Measurements from ENCODE around the gene FBXL4.

Gene FBXL4

DNA sequence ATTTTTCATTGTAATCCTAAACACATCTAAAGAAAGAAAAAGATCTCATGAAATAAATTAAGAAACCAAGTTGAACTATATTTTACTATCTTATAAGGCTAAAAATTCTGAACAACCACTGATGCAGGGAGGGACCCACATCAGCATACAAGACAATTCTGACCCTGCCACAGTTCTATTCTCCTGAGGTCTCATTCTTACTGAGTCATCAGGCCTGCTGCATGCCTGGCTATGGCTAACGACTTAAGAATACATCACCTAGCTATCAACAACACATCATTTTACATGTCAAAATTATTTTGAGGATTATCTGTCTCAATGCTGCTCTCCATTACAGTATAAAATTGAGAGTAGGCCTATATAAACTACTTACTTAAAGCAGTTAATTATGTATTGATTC lies 52.9 kb downstream of the FBXL4 start:
- in situ Hi-C loops (cut with HindIII; ENCODE audit: low sequenced_read_pairs): no loop called here

DNA sequence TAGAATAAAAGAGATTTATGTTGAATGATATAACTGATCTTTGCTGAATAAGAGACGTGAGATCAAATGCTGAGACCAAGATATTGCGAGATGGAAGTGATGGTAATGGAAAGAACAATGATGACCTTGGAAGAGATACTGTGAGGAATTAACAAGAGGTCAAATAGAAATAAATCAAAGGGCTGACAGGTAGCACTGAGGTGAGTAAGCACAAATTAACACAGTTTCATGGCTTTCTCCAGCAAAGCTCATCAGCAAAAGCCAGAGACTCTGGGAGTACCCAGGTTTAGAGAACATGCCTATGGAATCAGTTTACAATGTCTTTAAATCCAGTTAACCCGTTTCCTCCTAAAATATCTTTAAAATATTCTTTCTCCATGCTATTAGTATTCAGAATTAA lies 60.1 kb downstream of the FBXL4 start:
- in situ Hi-C loops (cut with HindIII; ENCODE audit: low sequenced_read_pairs): no loop called here

DNA sequence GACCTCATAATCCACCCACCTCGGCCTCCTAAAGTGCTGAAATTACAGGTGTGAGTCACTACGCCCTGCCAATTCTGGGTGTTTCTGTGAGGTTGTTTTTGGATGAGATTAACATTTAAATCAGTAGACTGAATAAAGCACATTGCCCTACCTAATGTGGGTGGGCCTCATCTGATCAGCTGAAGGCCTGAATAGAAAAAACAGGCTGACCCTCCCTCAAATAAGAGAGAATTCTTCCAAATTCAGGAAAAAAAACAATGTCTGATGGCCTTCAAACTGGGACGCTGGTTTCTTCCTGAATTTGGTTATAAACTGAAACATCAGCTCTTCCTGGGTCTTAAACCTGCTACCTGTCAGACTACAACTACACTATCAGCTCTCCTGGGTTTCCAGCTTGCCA lies 62.4 kb downstream of the FBXL4 start:
- in situ Hi-C loops (cut with HindIII; ENCODE audit: low sequenced_read_pairs): no loop called here

DNA sequence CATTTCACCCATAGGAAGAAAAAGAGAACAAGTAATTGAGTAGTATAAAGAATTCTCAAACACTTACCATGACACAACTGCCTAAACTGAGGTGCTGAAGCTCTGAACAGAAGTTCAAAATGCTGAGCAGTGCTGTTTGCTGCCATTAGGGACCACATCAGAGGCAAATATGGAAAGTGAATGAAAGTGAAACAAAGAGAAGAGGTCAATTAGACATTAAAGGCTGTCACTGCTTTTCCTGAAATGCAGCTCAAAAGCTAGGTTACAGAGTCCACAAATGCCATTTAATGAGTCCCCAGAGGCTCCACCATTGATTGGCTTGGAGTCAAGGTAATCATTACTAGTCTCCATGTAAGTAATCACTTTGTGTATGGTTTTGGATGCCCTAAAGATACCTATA lies 67.3 kb downstream of the FBXL4 start:
- in situ Hi-C loops (cut with HindIII; ENCODE audit: low sequenced_read_pairs): no loop called here

DNA sequence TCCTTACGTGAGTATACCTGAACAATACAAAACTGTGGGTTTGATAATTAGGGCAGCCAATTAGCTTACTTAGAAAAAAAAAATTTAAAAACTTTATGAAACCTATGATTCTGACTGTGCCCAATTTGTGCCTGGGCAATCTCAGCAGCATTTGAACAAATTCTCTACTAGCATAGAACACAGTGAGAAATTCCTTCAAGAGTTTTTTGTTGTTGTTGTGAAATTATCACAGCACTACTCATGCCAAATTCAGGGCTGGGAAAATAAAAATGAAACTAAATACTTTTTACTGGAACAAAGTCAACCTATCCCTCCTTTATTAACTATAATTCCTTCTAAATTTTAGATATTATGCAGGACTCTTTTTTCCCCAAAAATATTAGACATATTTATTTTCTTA lies 70.5 kb downstream of the FBXL4 start:
- in situ Hi-C loops (cut with HindIII; ENCODE audit: low sequenced_read_pairs): no loop called here

DNA sequence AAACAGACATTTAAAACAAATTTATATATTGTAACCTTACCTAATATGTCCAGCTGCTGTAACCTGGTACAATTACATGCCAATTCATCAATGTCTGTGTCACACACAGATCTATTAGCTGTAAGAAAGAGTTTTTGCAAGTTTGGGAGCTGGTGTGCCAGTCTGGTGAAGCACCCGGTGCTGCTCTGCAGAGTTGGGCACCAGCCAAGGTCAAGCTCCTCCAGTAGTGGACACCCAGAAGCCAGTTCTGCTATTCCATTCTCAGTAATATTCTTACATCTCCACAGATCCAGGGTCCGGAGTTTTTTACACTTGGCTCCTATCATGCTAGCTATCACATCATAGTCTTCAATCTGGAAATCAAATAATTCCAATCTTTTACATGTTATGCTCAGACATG lies 72.4 kb downstream of the FBXL4 start:
- in situ Hi-C loops (cut with HindIII; ENCODE audit: low sequenced_read_pairs): no loop called here

DNA sequence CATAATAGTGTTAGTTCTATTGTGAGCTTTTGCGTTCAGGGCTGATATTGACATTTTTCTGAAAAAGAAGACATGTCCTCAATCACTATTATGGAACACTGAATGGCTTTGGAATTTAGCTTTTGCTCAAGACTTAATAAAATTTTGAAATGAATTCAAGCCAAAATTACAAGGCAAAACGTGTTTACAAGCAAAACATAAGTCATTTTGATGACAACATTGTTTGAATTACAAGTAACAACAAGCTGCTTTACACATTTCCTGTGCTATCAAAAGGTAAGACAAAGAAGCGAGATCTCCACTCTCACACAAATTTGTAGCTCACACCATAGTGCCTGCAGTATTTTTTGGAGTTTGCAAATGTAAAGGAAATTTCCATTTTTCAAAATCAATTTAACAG lies 75.9 kb downstream of the FBXL4 start:
- in situ Hi-C loops (cut with HindIII; ENCODE audit: low sequenced_read_pairs): no loop called here

DNA sequence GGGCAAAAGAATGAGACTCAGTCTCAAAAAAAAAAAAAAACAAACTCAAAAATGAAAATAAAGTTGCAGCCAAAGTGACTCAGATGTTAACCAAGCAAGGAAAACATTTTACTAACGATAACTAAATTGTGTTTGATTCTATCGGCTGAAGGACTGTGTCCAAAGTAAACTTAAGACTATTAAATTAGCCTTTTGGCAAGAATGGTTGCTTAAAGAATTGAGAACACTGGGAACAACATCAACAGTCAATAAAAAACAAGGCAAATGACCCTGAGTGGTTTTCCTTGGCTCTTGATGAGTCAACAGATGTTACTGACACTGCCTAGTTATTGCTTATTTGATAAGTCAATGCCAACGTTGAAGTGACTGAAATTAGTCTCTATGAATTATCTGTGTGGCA lies 76.7 kb downstream of the FBXL4 start:
- in situ Hi-C loops (cut with HindIII; ENCODE audit: low sequenced_read_pairs): no loop called here

DNA sequence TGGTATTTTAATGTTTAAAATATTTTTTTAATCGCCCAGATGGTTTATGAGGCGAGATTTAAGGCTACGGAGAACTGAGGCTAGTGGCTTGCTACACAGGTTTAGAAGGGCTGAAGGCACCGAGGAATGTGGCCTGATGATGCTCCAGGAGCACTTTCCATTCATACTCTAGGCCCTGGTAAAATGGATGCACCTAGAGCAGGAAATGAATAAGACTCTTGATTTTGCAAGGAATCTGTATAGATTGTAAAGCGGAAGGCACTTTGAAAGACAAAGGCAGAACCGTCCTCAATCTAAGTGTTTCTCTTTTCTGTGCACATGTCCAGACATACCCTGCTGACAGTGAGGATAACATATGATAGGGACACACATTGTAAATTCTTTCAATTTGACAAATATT lies 83.2 kb downstream of the FBXL4 start:
- in situ Hi-C loops (cut with HindIII; ENCODE audit: low sequenced_read_pairs): no loop called here

DNA sequence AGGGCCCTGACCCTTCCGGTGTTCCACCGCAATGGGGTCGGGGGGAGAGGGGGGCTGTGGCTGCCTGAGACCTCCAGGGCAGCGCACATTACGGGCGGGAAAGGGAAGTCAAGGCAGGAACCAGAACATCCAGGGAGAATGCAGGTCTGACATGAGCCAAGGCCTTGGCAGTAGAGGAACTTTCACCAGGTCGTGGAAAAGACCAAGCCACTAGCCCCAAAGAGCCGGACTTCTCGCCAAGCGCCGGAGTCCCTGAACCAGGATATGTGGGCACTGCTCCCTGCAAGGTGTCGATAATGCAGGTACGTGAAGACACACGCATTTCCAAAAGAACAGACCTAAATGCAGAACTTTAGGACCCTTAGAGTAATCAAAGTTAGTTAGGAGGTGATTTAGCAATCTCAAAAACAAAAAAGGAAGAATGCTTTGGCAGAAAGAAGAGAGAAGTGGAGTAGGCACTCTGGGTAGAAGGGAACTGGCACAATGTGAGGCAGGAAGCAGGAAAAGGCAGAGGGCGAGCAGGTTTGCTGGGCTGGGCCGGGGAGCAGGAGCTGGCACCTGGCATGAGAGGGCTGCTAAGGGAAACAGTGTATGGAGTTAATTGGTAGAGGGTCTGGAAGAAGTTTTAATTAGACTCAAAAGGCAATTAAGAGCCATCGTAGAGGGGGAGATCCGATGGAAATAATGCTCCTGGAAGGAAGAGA lies 99.1 kb downstream of the FBXL4 start:
- in situ Hi-C loops (cut with HindIII; ENCODE audit: low sequenced_read_pairs): no loop called here

DNA sequence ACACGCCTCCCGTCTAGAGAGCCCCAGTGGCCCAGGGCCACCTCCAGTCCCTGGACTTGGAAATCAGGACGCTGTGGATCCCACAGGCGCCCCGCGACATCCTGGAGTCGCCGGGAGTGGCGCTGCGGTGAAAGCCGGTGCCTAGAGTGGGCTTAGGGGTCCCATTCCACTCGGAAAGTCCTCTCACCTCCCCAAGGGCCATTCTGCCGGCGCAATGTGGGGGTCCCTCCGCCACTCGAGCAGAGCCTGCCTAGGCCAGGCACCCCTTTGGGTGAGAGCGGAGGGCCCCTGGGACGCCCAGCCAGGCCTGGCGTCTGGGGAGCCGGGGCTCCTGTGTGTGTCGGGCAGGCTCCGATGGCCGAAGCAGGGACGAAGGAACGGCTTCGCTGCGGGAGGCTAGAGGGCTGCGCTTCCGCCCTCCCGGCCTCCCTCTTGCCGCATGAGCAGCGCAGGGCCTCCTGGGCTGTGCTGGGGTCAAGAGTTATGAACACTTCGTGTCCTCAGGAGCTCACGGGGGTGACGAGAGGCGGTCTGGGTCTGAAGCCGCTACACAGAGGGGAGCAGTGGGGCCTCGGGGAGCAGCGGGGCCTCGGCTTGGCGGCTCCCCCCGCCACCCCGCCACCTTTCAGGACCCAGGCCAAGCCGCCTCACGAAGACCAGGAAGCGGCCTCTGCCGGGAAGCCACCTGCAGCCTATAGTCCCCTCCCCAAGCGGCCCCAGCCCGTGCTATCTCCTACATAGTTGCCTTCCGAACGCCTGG lies 99.8 kb downstream of the FBXL4 start:
- in situ Hi-C loops (cut with HindIII; ENCODE audit: low sequenced_read_pairs): no loop called here

DNA sequence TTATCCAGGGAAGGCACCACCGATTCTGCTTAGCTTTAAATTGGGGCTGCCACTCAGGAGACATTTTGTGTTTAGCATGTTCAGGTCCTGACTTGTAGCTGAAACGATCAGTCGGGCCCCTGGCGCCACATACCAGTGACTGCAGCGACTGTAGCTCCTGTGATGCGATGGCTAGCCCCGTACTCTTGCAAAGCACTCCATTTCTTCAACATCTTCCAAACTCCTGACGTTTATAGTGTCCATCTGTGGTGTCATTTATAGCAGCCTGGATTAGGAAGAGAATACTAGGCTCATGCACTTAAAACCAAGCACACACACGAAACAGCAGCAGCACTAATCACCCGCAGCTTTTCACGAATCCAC lies 100.3 kb downstream of the FBXL4 start:
- in situ Hi-C loops (cut with HindIII; ENCODE audit: low sequenced_read_pairs): no loop called here

DNA sequence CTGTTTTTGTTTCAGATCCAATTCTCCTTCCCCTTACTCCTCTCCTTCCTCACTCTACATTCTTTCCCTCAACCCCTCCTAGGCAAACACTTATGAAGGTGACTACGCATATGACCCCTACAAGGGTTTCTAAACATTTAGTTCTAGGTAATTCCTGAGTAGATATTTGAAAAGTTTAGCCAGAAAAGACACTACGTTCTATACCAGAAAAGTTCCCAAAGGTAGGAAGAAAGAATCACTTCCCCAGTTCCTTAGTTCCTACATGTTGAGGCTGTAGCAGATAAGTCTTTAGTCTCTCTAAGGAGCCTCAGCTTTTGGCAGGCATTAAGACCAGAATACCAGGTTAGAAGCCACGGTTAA lies 101.7 kb downstream of the FBXL4 start:
- in situ Hi-C loops (cut with HindIII; ENCODE audit: low sequenced_read_pairs): no loop called here

DNA sequence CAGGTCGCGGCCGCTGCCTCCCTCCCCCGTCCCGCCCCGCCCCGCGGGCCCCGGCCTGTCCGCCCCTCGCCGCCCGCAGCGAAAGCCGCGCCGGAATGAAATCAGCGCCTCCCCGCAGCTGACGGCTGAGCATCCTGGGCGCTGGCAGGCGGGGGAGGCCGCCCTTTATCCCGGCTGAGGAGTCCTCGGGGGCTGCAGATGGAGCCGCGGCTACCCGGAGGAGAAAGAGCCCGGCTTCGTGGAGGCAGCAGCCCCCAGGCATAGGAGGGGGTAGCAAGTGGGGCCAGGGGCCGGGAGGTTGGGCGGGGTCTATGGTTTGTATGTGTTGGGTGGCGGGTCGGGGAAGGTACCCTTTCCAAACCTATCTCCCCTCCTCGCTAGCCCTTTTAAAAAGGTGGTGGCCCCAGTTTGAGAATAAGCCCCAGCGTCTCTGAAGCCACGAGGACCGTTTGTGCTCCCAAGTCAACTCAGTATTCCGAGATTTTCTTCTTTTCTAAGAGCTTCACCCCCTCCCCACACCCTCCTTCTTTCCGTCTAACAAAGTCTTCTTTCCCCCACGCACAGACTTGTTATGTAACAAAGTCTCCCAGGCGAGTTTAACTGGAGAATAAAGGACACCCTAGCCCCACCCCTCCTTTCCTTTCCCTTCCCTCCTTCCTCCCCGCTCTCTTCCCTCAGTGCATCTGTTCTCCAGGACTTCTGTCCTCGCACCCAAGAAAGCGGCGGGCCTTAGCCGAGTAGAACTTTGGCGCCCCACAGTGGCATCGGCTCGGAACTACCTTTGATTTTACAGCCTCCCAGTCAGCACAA lies 102.3 kb downstream of the FBXL4 start:
- in situ Hi-C loops (cut with HindIII; ENCODE audit: low sequenced_read_pairs): no loop called here

DNA sequence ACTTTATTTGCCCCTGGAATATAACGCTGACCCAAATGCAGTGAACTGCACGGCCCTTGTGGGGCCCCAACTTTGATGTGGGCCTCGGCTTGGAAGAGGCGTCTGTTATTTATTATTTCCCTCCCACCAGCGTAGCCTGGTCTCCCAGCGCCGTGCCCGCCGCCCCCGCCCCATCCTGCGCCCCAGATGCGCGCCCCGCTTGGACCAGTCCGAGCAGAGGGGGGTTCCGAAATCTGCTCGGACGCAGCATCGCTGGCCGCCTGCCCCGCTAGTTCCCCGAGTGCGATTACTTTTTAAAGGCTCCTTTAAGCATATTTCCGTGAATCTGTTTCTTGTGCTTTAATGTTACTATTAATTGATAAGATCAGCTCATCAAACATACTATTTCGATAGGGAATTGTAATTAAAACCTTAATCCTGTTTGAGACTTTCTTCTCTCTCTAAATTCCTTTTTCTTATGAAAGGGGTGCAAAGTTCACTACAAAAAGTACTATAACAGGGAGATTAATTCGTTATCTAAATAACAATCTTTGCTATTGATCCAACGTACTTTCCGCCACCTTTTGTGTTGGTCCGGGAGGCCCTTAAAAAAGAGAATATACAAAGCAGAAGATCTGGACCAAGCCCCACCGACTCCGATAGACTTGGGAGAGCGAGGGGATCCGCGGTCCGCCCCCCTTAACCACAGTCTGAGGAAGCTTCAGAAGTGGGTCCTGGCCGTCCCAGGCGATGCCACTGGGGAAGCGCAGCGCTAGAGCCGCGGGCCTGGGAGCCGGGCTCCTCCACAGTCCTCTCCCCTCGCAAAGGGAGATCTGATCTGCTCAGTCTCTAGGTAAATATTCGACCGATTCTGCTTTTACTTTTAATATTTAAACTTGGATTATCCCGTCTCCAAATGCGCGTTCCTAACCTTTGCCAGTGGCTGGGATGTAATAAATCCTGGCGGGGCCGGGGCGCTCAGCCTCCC lies 103.2 kb downstream of the FBXL4 start:
- in situ Hi-C loops (cut with HindIII; ENCODE audit: low sequenced_read_pairs): no loop called here

DNA sequence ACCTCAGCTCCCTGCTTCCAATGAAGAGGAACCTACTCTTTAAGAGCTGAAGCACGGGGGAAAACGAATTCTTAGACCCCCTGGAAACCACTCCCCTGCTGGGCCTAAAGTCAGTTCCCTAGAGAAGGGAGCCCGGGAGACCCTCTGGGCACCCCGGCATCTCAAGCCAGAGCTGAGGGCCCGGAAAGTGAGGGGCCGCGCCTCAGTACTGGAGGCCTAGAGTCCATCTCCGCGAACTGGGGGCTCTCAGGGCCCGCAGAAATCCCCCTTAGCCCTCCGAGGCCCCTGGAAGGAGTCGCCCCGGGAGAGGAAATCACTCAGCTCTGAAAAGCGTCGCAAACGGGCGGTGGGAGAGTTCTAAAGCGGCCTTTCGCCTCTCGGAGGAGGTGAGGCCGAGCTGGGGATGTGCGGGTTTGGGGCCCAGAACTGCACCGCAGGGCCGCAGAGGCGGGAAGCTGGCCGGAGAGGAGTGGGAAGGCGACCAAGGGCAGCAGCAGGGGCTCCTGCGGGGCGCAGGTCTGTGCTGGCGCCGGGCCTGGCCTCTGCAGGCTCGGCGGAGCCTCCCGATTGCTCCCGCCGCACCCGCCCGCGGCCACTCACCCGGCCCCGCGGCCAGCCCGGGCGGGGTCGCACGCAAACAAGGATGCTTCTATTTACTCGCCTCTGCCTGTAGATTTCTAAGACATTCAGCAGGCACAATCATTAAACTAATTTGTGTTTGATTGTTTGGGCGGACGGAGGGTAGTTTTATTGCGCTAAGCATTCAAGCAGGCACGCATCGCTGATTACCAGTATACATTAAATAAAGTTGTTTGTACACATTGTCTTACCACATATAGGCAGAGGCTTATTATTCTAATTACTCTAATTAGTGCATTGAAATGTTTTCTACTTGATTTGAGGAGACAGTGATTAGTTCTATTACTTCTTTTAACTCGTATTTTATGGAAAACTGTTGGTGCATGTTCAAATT lies 104.2 kb downstream of the FBXL4 start:
- in situ Hi-C loops (cut with HindIII; ENCODE audit: low sequenced_read_pairs): no loop called here

DNA sequence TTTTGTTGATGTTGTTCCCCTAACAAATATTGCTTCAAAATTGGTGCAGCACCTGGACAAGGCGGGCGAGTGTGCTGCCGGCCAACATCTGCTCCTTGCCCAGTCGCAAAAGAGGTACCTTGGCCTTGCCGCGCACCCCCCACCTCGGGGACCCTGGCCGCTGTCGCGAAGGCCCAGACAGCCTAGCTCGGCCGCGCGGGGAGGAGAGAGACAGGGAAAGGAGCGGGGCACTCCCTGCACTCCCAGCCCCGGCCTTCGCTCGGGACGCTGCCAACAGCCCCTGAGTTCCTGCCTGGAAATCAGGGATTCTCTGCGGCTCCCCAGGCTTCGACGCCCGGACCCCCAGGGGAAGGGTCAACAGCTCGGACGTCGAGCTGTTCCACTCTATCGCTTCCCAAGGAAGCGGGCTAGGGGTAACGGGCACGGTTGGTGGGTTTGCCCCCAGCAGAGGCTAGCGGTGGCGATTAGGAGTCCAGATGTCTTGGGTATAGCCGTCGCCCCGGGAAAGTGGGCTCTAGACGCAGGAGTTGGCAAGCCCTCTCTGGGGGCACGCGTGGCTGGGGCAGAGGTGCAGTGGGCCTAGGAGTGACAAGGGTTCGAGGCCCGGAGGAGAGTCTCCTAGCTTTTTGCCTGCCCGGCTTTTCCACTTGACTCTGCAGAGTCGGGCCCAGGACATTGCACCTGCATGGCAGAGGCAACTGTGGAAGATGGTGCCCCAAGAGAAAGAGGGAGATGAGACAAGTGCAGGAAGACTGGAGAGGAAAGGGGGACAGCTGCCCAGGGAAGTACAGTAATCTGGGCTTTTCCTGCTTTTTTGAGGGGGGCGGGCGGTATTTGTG lies 105.2 kb downstream of the FBXL4 start:
- in situ Hi-C loops (cut with HindIII; ENCODE audit: low sequenced_read_pairs): no loop called here

DNA sequence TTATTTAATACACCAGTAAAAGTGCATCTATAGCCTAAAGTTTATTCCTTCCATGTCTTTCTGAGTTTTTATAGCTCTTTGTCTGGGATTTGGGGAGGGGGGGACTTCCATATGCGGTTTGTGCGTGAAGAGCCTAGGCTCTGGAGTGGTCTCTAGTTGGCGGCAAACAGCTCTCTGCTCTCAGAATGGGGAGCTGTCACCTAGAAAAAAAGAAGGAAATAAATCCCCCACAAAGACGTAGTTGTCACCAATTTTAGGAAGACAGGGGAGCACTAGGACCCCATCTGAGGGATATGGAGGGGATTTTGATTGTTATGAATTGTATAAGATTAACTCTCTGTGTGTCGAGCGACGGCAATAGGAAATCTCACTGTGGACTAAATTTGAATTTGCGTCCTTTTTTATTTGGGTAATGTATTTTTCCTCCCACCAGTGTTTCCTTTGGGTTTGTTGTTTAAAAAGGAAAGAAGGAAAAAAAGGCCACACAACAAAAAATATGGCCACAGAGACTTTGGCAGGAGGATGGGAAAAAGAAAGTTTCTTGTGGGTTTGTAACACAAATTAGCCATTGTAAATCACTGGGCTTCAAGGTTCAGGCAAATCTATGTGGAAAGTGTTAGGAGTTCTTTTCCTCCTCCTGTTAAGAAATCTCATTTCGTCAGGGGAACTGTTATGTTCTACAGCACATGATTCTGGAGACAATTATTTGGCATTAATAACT lies 106.0 kb downstream of the FBXL4 start:
- in situ Hi-C loops (cut with HindIII; ENCODE audit: low sequenced_read_pairs): no loop called here
